ENCODE measurements around the gene GMEB2. TPM values are rescaled to one million over a fixed set of nuclear protein-coding genes. Genes with fewer than 3 reads are reported as not detected.
A peak's percentile ranks its signal among the peaks of the same experiment; 100 is the strongest.

Gene GMEB2
- total RNA-seq, 6 experiments from 2014 or later, result 3.2 to 7.0 (median 5.1) TPM

GRCh38 chr20:63597651-63598478 lies 29.0 kb downstream of the GMEB2 start:
- H3K9me3 ChIP-seq, result no peaks in the 10 kb centered on the region
- H3K4me1 ChIP-seq, result no peaks in the 10 kb centered on the region
- peak in 1 of 3 donors; percentile 10 for DNase-seq
- no peak overlapping the region for H3K27ac ChIP-seq
- intact Hi-C loops (cut with DNase I), result no loop called here
- WGBS (ENCODE audit: insufficient coverage, low coverage, low lambda C conversion rate, missing lambda C conversion rate), result 86% methylated on average over 4 of the region's 23 CpGs
- ATAC-seq, result peak in 1 of 4 donors; percentile 29
- TF ChIP-seq POLR2A (IDR thresholded peaks at IDR 0.05) (no peak), CTCF (IDR thresholded peaks at IDR 0.05) (no peak)
- H3K36me3 ChIP-seq, result peaks cover 4 to 24% (median 12%) of the 10 kb centered on the region in 4 donors
- H3K4me3 ChIP-seq, result no peak overlapping the region
- H3K27me3 ChIP-seq, result no peaks in the 10 kb centered on the region

GRCh38 chr20:63596423-63596822 lies 30.5 kb downstream of the GMEB2 start:
- Histone ChIP-seq H3K4me1 (no peaks in the 10 kb centered on the region), H3K4me3 (no peak overlapping the region), H3K36me3 (peaks cover 0 to 23% (median 11%) of the 10 kb centered on the region in 4 donors), H3K27ac (no peak overlapping the region), H3K9me3 (no peaks in the 10 kb centered on the region), H3K27me3 (no peaks in the 10 kb centered on the region)
- TF ChIP-seq CTCF (IDR thresholded peaks at IDR 0.05) (no peak), POLR2A (IDR thresholded peaks at IDR 0.05) (no peak)
- ATAC-seq, result no peak
- 96% methylated on average over 3 of the region's 6 CpGs for WGBS (ENCODE audit: insufficient coverage, low coverage, low lambda C conversion rate, missing lambda C conversion rate)
- peak in 1 of 3 donors; percentile 10 for DNase-seq
- intact Hi-C loops (cut with DNase I), result no loop called here

GRCh38 chr20:63595416-63596127 lies 31.3 kb downstream of the GMEB2 start:
- no CpG with 5 or more reads among the region's 30 CpGs for WGBS (ENCODE audit: insufficient coverage, low coverage, low lambda C conversion rate, missing lambda C conversion rate)
- no peak overlapping the region for H3K4me3 ChIP-seq
- peak in 2 of 4 donors; percentile 17 to 19 for ATAC-seq
- H3K9me3 ChIP-seq, result no peaks in the 10 kb centered on the region
- TF ChIP-seq POLR2A (IDR thresholded peaks at IDR 0.05) (no peak), CTCF (IDR thresholded peaks at IDR 0.05) (no peak)
- H3K4me1 ChIP-seq, result no peaks in the 10 kb centered on the region
- intact Hi-C loops (cut with DNase I), result no loop called here
- H3K27ac ChIP-seq, result no peak overlapping the region
- H3K36me3 ChIP-seq, result peaks cover 0 to 20% (median 8%) of the 10 kb centered on the region in 4 donors
- no peaks in the 10 kb centered on the region for H3K27me3 ChIP-seq
- peak in 1 of 3 donors; percentile 15 for DNase-seq

GRCh38 chr20:63594043-63594561 lies 32.8 kb downstream of the GMEB2 start:
- ATAC-seq, result no peak
- DNase-seq, result peak in 1 of 3 donors; percentile 14

More at GRCh38 chr20:63594043-63594561, 32.8 kb downstream of the GMEB2 start:
- Histone ChIP-seq H3K27ac (no peak overlapping the region), H3K27me3 (no peaks in the 10 kb centered on the region), H3K4me3 (no peak overlapping the region), H3K4me1 (no peaks in the 10 kb centered on the region), H3K9me3 (no peaks in the 10 kb centered on the region), H3K36me3 (peaks cover 0 to 26% (median 8%) of the 10 kb centered on the region in 4 donors)
- intact Hi-C loops (cut with DNase I), result no loop called here
- TF ChIP-seq POLR2A (IDR thresholded peaks at IDR 0.05), result no peak
- no peak for TF ChIP-seq CTCF (IDR thresholded peaks at IDR 0.05)
- 64% methylated on average over 3 of the region's 10 CpGs for WGBS (ENCODE audit: insufficient coverage, low coverage, low lambda C conversion rate, missing lambda C conversion rate)

Measured in right lobe of liver (tissue), 6 donors.